Activated T-cell treated with anti-CD3 and anti-CD28 coated beads, Interleukin-2, amount 50 U/mL, for 4 hours (primary cell): ENCODE data around the gene ARSG. TPM values are rescaled to one million over a fixed set of nuclear protein-coding genes. Genes with fewer than 3 reads are reported as not detected.

ENCODE experiments used
- ATAC-seq, 2 donors: fragments of 200-7000 bp; cut with Tn5 transposase; one replicate each; pipeline ENCODE4 v1.10.0; 2021
- DNase-seq: peaks from one replicate; pipeline ENCODE4 v3.0.0-alpha.2; 2020
- H3K27me3 Mint-ChIP-seq: one replicate; pipeline ENCODE4 v1.8.0; 2021; ENCODE audit warnings: low read depth, mixed read lengths
- H3K36me3 Mint-ChIP-seq: one replicate; pipeline ENCODE4 v1.8.0; 2022; ENCODE audit warnings: mixed read lengths; ENCODE audit not compliant: insufficient read depth
- H3K4me1 Mint-ChIP-seq: one replicate; pipeline ENCODE4 v1.8.0; 2021; ENCODE audit warnings: low read depth, mixed read lengths
- H3K4me3 Mint-ChIP-seq: one replicate; pipeline ENCODE4 v1.8.0; 2021; ENCODE audit warnings: mild to moderate bottlenecking, moderate library complexity, mixed read lengths
- H3K9me3 Mint-ChIP-seq: one replicate; pipeline ENCODE4 v1.8.0; 2021; ENCODE audit warnings: mixed read lengths
- total RNA-seq, 3 donors: library from RNA; stranded (reverse); gene quantifications; one replicate each; pipeline ENCODE4 v1.2.1, GENCODE V29; 2021

ARSG gene
- total RNA-seq, 3 donors from 2014 or later: 3.2 to 4.6 (median 4.5) TPM

DNA sequence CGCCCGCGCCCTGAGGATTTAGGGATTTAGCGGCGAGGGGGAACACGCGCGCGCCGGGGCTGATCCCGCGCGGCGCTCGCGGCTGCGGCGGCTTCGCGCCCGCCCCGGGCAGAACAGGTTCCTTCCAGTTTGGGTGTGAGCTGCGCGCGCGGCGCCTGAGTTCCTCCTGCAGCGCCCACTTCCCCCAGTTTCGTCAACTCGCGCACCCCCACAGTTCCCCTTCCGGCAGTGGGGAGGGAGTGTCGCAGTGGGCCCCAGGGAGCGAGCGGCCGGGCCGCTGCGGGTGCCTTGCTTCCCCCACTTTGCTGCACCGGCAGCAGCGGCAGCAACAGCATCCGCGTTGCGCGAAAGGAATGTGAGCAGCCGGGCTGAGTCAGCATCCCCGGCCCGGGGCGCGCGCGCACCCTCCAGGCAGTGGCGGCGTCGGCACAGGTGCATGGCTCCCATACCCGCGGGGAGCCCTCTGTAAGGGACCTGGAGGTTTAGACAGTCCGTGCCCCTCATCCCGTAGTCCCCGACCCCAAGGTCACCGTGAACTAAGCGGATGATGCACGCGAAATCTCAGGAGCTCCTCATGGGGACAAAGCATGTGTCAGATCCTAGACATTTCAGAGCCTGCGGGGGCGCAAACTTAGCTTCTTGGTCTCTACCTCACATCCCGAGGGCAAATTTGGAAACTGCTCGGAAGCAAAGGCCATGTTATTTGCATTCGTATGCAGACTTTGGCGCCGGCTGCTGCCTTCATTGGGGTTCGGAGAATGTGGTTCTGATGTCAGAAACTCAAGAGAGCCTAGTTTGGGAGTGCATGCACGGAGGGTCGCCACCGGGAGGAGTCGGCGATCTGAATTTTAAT is 767 bp downstream of the ARSG start:
- Mint-ChIP-seq H3K4me3 (peak overlapping the region; percentile 83), H3K9me3 (no peaks in the 10 kb centered on the region), H3K27me3 (no peaks in the 10 kb centered on the region), H3K4me1 (peaks cover 62% of the 10 kb centered on the region), H3K36me3 (no peaks in the 10 kb centered on the region)
- peak; percentile 83 for DNase-seq
- ATAC-seq: peak; percentile 74

DNA sequence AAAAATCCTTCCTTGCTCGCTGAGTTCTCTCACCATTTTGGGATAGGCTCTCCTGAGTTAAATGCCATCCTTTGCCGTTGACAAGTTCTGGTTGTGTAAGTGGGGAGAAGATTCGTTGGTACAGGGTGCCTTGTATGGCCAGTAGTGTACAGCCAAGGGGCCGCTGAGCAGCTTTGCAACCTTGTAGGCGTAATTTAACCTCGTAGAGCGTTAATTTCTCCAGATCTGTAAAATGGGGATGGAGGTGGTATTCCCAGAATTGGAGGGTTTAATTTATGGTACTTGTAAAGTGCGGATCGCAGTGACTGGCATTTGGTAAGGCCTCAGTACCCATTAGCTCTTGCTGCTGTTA is 1.4 kb downstream of the ARSG start:
- no peak for ATAC-seq
- Mint-ChIP-seq H3K4me1 (peaks cover 62% of the 10 kb centered on the region), H3K9me3 (no peaks in the 10 kb centered on the region), H3K36me3 (no peaks in the 10 kb centered on the region), H3K27me3 (no peaks in the 10 kb centered on the region), H3K4me3 (peak overlapping the region; percentile 83)
- DNase-seq: no peak

DNA sequence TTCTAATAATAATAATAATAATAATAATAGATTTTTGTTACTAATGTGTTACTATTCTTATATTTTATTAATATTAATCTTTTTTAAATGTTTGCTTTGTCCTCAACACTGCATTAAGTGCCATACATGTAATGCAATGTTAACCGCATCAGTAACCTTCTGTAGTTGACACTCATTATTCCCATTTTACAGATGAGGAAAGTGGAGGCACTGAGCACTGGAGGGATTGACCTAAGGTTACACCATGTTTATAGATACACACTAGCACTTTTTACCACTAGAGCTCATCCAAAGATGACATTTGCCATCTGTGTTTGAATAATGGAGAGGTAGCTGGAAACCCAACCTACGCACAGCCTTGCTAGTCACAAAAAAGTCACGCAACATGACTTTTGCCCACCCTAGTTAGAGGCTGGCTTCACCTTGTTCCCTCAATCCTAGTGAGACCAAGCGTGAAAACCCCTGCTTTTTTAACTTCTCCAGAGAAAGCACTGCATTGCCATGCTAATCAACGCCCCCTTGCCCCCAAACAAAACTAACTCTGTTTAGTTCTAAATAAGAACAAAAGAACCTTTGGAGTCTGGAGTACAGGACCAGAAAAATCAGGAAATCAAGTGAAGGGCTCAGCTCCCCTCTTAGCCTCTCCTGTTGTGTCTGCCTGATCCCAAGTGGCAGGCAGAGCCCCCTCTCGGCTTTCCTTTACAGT is 2.3 kb downstream of the ARSG start:
- Mint-ChIP-seq H3K4me1 (peaks cover 61% of the 10 kb centered on the region), H3K9me3 (no peaks in the 10 kb centered on the region), H3K36me3 (no peaks in the 10 kb centered on the region)

DNA sequence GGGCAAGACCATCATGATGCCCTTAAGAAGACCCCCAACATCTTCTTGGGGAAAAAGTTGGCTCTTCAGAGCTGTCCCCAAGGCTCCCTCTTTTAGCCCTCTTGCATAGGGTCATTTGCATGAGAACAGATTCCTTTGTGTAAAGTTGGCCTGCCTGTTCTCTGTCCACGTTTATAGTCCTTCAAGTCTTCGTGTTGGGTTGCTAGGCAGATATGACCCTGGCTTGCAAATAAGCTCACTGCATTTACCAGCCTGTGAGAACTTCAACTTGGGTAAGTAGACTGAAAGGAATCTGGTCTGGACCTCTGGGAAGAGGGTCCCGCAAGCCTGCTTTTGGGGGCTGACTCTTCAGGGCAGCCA is 2.9 kb downstream of the ARSG start:
- H3K27me3 Mint-ChIP-seq: no peaks in the 10 kb centered on the region
- H3K36me3 Mint-ChIP-seq: no peaks in the 10 kb centered on the region
- peaks cover 58% of the 10 kb centered on the region for H3K4me1 Mint-ChIP-seq
- no peak for DNase-seq
- no peak for ATAC-seq
- H3K4me3 Mint-ChIP-seq: no peak overlapping the region
- H3K9me3 Mint-ChIP-seq: no peaks in the 10 kb centered on the region

More for the DNA sequence above, 2.3 kb downstream of the ARSG start:
- ATAC-seq (no peak), DNase-seq (no peak)
- Mint-ChIP-seq H3K27me3 (no peaks in the 10 kb centered on the region), H3K4me3 (no peak overlapping the region)

DNA sequence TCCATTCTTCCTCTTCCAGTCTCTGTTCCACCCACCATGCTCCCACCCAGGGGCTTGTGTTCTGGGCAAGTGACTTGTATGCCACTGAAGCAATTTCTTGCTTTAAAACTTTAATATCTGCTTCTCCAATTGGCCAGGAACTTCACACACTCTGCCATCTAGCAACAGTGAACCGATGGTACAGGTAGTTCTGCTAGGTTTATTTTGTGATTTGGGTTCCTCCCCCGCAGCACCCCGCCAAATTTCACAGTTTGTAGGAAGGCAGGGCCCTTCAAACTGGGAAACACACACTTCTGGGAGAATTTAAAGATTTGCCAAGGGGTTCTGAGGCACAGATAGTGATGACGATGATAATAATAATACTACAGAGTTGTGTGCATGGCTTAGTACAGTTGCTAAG is 3.3 kb downstream of the ARSG start:
- H3K27me3 Mint-ChIP-seq: no peaks in the 10 kb centered on the region
- no peaks in the 10 kb centered on the region for H3K9me3 Mint-ChIP-seq
- H3K36me3 Mint-ChIP-seq: no peaks in the 10 kb centered on the region
- H3K4me3 Mint-ChIP-seq: no peak overlapping the region
- peaks cover 57% of the 10 kb centered on the region for H3K4me1 Mint-ChIP-seq
- ATAC-seq (no peak), DNase-seq (no peak)

DNA sequence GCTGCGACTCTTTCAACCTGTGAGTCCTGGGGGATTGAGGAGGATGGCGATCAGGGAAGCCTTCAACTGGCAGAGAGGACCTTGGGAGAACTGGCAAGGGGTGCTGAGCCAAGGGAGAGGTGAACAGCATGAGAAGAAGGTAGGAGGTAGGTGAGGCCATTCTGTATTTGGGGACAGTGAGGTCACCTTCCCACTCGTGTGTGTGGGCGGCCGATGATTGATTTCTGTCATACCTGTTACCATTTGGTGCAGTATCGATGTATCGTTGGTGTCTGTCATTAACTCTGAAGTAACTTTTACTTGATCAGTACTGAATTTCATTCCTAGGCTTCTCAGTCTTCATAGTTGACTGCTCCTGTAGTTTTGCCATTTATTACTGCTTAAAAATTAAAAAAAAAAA is 3.8 kb downstream of the ARSG start:
- peaks cover 52% of the 10 kb centered on the region for H3K4me1 Mint-ChIP-seq
- H3K36me3 Mint-ChIP-seq: no peaks in the 10 kb centered on the region
- peak; percentile 20 for DNase-seq
- no peaks in the 10 kb centered on the region for H3K9me3 Mint-ChIP-seq
- no peaks in the 10 kb centered on the region for H3K27me3 Mint-ChIP-seq
- no peak for ATAC-seq
- no peak overlapping the region for H3K4me3 Mint-ChIP-seq

DNA sequence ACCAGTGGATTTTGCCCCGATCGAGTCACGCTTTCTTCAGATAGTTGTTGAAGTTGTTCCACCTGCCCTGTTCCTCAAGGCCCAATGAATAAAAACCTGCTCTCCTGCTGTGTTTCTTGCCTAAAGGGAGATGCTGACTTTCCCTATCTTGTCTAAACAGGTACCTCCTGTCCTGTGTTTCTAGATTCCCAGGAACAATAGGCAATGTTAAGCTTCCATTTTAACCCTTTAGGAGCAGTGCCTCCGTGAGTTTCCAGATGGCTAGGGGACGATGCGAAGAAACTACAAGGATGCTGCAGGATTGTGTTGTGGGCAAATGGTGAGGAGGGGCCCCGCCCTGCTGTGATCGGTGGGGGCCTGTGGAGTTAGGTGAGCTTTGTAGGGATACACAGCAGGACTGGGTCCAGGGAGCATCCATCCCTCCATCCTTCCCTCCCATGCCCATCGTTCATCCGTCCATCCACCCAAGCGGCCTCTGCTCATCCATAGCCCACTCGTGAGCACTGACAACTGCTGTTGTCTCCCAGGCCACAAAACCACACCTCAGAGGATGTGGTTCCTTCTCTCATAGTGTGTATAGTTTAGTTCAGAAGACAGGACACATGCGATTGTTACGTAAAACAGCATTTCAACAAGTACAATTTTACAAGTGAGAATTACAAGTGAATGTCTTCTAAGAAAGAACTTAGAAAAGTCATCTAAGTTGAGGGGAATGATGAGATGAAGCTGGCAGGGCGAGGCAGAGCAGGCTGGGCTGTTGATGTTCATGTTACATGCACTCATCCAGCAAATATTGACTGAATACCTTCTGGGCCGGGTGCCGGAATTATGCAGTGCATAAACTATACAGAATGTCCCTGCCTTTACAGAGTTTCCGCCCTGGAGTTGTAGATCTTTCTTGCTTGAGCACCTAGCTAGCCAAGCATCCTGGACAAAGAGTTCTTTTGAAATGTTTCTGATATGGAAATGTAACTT is 5.2 kb downstream of the ARSG start:
- no peaks in the 10 kb centered on the region for H3K36me3 Mint-ChIP-seq
- H3K27me3 Mint-ChIP-seq: no peaks in the 10 kb centered on the region
- ATAC-seq (no peak), DNase-seq (peak; percentile 16)
- H3K4me1 Mint-ChIP-seq: peaks cover 50% of the 10 kb centered on the region
- no peaks in the 10 kb centered on the region for H3K9me3 Mint-ChIP-seq
- H3K4me3 Mint-ChIP-seq: peak overlapping the region; percentile 20

DNA sequence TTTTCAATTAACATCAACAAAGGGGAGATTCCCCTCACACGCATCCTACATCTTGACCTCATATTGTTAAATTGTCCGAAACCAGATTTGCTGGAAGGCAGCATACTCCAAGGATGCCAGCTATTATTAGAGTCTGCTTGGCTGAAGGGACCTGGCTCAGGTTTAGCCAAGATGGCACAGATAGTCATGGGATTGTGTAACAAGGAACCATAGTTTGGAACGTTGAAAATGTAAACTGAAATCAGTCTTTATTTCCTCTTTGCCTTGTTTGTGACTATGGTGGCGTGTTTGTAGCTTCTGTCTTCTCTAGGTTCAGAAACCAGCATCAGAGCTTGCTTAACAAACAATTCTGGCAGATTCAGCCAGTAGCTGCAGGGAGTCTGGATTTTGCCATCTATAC is 5.9 kb downstream of the ARSG start:
- Mint-ChIP-seq H3K4me1 (peaks cover 50% of the 10 kb centered on the region), H3K4me3 (peak overlapping the region; percentile 20), H3K27me3 (no peaks in the 10 kb centered on the region), H3K9me3 (no peaks in the 10 kb centered on the region), H3K36me3 (peaks cover 4% of the 10 kb centered on the region)
- ATAC-seq: no peak
- DNase-seq: no peak

DNA sequence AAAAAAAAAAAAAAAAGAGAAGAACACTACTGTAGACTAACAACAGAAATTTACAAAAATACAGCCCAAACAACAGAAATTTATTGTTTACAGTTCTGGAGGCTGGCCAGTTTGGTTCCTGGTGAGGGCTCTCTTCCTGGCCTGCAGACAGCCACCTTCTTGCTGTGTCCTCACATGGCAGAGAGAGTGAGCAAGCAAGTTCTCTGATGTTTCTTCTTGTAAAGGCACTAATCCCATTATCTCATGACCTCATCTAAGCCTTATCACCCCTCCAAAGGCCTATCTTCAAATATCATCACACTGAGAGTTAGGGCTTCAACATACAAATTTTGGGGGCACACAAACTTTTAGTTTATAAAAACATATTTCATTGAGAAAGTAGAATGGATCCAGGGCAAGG is 7.3 kb downstream of the ARSG start:
- Mint-ChIP-seq H3K4me1 (peaks cover 40% of the 10 kb centered on the region), H3K9me3 (no peaks in the 10 kb centered on the region), H3K36me3 (peaks cover 4% of the 10 kb centered on the region), H3K27me3 (no peaks in the 10 kb centered on the region), H3K4me3 (no peak overlapping the region)
- no peak for ATAC-seq
- DNase-seq: no peak

DNA sequence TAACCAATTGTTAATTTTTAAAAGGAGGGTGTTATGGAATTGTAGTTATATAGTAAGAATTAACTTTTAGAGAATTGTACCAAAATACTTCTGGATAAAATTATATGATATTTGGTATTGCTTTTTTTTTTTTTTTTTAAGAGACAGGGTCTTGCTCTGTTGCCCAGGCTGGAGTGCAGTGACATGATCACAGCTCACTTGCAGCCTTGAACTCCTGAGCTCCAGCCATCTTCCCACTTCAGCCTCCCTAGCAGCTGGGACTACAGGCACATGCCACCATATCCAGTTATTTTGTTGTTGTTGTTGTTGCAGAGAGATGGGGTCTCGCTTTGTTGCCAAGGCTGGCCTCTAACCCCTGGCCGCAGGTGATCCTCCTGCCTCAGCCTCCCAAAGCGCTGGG is 8.5 kb downstream of the ARSG start:
- no peaks in the 10 kb centered on the region for H3K9me3 Mint-ChIP-seq
- H3K27me3 Mint-ChIP-seq: no peaks in the 10 kb centered on the region
- peaks cover 4% of the 10 kb centered on the region for H3K36me3 Mint-ChIP-seq
- no peak for ATAC-seq
- H3K4me3 Mint-ChIP-seq: no peak overlapping the region
- no peak for DNase-seq
- peaks cover 37% of the 10 kb centered on the region for H3K4me1 Mint-ChIP-seq

DNA sequence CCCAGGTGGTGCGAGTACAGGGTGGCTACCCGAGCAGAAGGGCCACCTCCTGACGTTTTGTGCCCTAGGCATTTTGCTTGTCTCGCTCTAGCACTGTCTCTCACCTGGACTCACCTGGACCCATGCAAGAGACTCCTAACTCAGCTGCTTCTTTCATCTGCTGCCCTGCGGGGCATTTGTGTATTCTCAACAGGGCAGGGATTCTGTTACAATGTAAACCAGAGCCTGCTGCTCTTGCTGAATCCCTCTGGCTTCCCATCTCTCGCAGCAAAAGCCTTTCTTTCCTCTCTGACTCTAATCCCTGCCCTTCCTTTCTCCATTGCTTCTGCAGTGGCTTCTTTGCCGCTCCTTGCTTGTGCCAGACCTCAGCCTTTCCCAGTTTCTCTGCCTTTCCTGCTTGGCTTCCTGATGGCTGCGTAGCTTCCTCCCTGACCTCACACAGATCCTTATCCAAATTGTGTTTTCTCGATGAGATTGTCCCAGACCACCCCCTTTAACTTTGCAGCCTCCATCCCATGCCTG is 10.2 kb downstream of the ARSG start:
- H3K4me1 Mint-ChIP-seq: peaks cover 28% of the 10 kb centered on the region
- DNase-seq (no peak), ATAC-seq (no peak)

DNA sequence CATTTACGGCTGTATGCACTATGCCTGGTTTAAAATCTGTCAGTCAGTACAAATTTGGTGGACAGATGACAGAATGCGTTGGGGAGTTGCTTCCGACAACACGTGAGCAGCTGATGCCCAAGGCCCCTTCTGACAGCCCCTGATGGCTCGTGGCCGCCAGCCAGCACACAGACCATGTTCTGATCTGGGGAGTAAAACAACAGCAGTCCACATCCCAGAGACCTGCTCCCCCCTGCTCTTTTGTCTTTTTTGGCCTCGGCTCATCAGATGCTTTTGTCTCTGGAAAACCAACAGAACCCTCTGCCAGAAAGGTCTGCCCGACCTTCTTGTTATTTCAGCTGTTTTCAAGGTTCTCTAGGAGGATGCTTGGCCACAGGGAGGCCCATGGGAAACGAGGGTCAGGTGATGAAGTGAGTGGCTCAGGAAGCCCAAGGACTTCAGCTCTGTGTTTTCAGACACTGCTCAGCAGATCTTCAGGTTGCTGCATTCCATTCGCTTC is 10.8 kb downstream of the ARSG start:
- ATAC-seq (no peak), DNase-seq (no peak)
- Mint-ChIP-seq H3K9me3 (no peaks in the 10 kb centered on the region), H3K4me3 (no peak overlapping the region), H3K4me1 (peaks cover 27% of the 10 kb centered on the region), H3K27me3 (no peaks in the 10 kb centered on the region), H3K36me3 (peaks cover 6% of the 10 kb centered on the region)

More for the DNA sequence above, 10.2 kb downstream of the ARSG start:
- Mint-ChIP-seq H3K9me3 (no peaks in the 10 kb centered on the region), H3K27me3 (no peaks in the 10 kb centered on the region), H3K4me3 (no peak overlapping the region), H3K36me3 (peaks cover 6% of the 10 kb centered on the region)

DNA sequence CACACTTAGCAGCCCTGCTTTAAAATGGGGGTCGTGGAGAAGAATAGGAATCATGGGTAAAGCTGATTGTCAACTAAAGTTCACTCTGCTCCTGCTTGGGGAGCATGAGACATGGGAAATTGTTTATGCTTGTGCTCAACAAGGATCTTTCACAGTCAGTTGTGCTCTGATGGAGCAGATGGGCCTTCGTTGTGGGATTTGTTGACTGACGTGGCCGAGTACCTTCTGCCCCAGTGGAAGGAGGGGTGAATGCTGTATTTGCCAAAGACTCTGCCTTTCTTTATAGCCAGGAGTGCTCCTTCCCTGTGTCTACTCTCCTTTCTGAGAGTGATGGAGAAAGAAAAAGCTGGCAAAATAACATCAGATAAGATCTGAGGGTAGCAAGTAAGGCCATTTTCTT is 11.4 kb downstream of the ARSG start:
- Mint-ChIP-seq H3K4me1 (peaks cover 27% of the 10 kb centered on the region), H3K9me3 (no peaks in the 10 kb centered on the region), H3K36me3 (peaks cover 6% of the 10 kb centered on the region), H3K27me3 (no peaks in the 10 kb centered on the region), H3K4me3 (no peak overlapping the region)
- no peak for DNase-seq
- no peak for ATAC-seq

DNA sequence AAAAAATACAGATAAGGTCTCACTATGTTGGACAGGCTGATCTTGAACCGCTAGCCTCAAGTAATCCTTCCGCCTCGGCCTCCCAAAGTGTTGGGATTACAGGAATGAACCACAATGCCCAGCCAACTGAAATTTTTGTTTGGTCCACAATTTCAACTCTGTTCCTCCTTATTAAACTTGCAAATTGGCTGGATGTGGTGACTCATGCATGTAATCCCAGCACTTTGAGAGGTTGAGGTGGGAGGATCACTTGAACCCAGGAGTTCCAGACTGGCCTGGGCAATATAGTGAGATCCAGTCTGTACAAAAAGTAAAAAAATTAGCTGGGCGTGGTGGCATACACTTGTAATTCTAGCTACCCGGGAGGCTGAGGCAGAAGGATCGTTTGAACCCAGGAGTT is 13.4 kb downstream of the ARSG start:
- DNase-seq (no peak), ATAC-seq (no peak)
- H3K27me3 Mint-ChIP-seq: no peaks in the 10 kb centered on the region
- H3K4me1 Mint-ChIP-seq: peaks cover 18% of the 10 kb centered on the region
- no peak overlapping the region for H3K4me3 Mint-ChIP-seq
- no peaks in the 10 kb centered on the region for H3K9me3 Mint-ChIP-seq
- peaks cover 8% of the 10 kb centered on the region for H3K36me3 Mint-ChIP-seq
